HCT116 (cell line): Measurements from ENCODE around the gene LRRC32. TPM values are rescaled to one million over a fixed set of nuclear protein-coding genes. Genes with fewer than 3 reads are reported as not detected.
A peak's percentile ranks its signal among the peaks of the same experiment; 100 is the strongest.

Experiments used
- ATAC-seq: fragments of 200-7000 bp; cut with Tn5 transposase; 2 replicates; pipeline ENCODE4 v1.9.1; 2020; ENCODE audit warnings: mild to moderate bottlenecking, moderate library complexity
- BruUV-seq: library from RNA; stranded (reverse); fragments of 400-500 nt; replicated peaks from 2 replicates; lab custom pipeline; 2021; lab: Mats Ljungman, UMichigan
- CTCF ChIA-PET: fragments of 300-600 bp; sonication (Branson Sonifier 250); formaldehyde crosslinking; loops from one replicate; lab custom pipeline; 2021; ENCODE audit warnings: antibody characterized with exemption; lab: Charles Lee
- POLR2A ChIA-PET: fragments of 300-600, 350-600 bp; sonication (Branson Sonifier 250); formaldehyde crosslinking; loops from one replicate; lab custom pipeline; 2021; ENCODE audit warnings: antibody characterized with exemption; lab: Charles Lee
- RAD21 ChIA-PET, 2 experiments: fragments of 300-600 bp; sonication (Branson Sonifier 250); formaldehyde crosslinking; loops; one replicate each; lab custom pipeline; 2023; ENCODE audit warnings: low total read pairs in 2 of 2; ENCODE audit not compliant: uncharacterized antibody in 2 of 2, unreplicated experiment in 2 of 2, low non-redundant PET in 1 of 2; lab: Charles Lee
- DNase-seq: peaks from one replicate; pipeline ENCODE4 v3.0.0-alpha.2; 2010; ENCODE audit warnings: low read depth, low spot score
- H2AFZ ChIP-seq: fragments of 200-600 bp; shearing (Covaris generic), sonication (generic); 2 replicates; pipeline ENCODE4 v1.6.1; 2017; ENCODE audit warnings: low read depth, mixed run types, mixed read lengths, antibody characterized with exemption, low read length; ENCODE audit not compliant: poor library complexity, severe bottlenecking
- H3K27ac ChIP-seq: 2 replicates; pipeline ENCODE4 v1.5.1; 2012; ENCODE audit warnings: low read depth, low read length
- H3K27me3 ChIP-seq: fragments of 200-600 bp; sonication (generic); 2 replicates; pipeline ENCODE4 v1.6.1; 2016; ENCODE audit warnings: mixed run types, low read length, mixed read lengths; ENCODE audit not compliant: insufficient read depth
- H3K36me3 ChIP-seq, 2 experiments: fragments of 200-500 bp in 1 of 2; fragments of 200-600 bp in 1 of 2; sonication (Bioruptor generic) in 1 of 2; sonication (generic) in 1 of 2; 2 replicates each; pipeline versions ENCODE4 v1.5.1 to v1.6.1; 2014 to 2016; ENCODE audit warnings: low read length in 2 of 2, inconsistent platforms in 1 of 2, mixed read lengths in 1 of 2, mixed run types in 1 of 2; ENCODE audit not compliant: insufficient read depth in 2 of 2, control insufficient read depth in 1 of 2
- H3K4me1 ChIP-seq, 2 experiments: fragments of 200-600 bp in 1 of 2; sonication (generic) in 1 of 2; 2 replicates each; pipeline versions ENCODE4 v1.5.1 to v1.6.1; 2012 to 2017; ENCODE audit warnings: low read length in 2 of 2, inconsistent platforms in 1 of 2, mild to moderate bottlenecking in 1 of 2, mixed read lengths in 1 of 2, mixed run types in 1 of 2, moderate library complexity in 1 of 2; ENCODE audit not compliant: insufficient read depth in 2 of 2, control insufficient read depth in 1 of 2
- H3K4me2 ChIP-seq: fragments of 200-600 bp; sonication (generic); 2 replicates; pipeline ENCODE4 v1.6.1; 2017; ENCODE audit warnings: mixed run types, low read length, mixed read lengths
- H3K4me3 ChIP-seq, 2 experiments: fragments of 200-600 bp in 1 of 2; sonication (generic) in 1 of 2; replicated peaks in 1 of 2; 2 replicates each; pipeline ENCODE4 v1.5.1; 2011 to 2016; ENCODE audit warnings: low read length in 2 of 2, control low read depth in 1 of 2, low read depth in 1 of 2, mild to moderate bottlenecking in 1 of 2, mixed read lengths in 1 of 2, mixed run types in 1 of 2
- H3K79me2 ChIP-seq: fragments of 200-600 bp; sonication (generic); 2 replicates; pipeline ENCODE4 v1.6.1; 2017; ENCODE audit warnings: mild to moderate bottlenecking, mixed run types, low read length, moderate library complexity, mixed read lengths; ENCODE audit not compliant: insufficient read depth
- H3K9ac ChIP-seq: fragments of 200-600 bp; sonication (generic); 2 replicates; pipeline ENCODE4 v1.6.1; 2016; ENCODE audit warnings: low read length, mixed read lengths
- H3K9me2 ChIP-seq: fragments of 200-600 bp; sonication (generic), shearing (Covaris generic); 2 replicates; pipeline ENCODE4 v1.6.1; 2017; ENCODE audit warnings: mixed run types, mild to moderate bottlenecking, moderate library complexity; ENCODE audit not compliant: insufficient read depth
- H3K9me3 ChIP-seq, 2 experiments: fragments of 200-500 bp in 1 of 2; fragments of 200-600 bp in 1 of 2; sonication (Bioruptor generic) in 1 of 2; sonication (generic) in 1 of 2; 2 replicates each; pipeline ENCODE4 v1.6.1; 2014 to 2017; ENCODE audit warnings: low read length in 2 of 2, mixed read lengths in 2 of 2, inconsistent platforms in 1 of 2, low read depth in 1 of 2, mild to moderate bottlenecking in 1 of 2, mixed run types in 1 of 2, moderate library complexity in 1 of 2; ENCODE audit not compliant: control insufficient read depth in 1 of 2, insufficient read depth in 1 of 2
- H4K20me1 ChIP-seq: fragments of 200-600 bp; sonication (generic), shearing (Covaris generic); 2 replicates; pipeline ENCODE4 v1.6.1; 2017; ENCODE audit warnings: mixed run types, mild to moderate bottlenecking, moderate library complexity; ENCODE audit not compliant: insufficient read depth
- ATF3 ChIP-seq: IDR thresholded peaks from 2 replicates; pipeline ENCODE4 v1.6.1; 2012
- CBX3 ChIP-seq: IDR thresholded peaks from 2 replicates; pipeline ENCODE4 v1.6.1; 2012; ENCODE audit warnings: low read depth
- FOSL1 ChIP-seq: IDR thresholded peaks from 2 replicates; pipeline ENCODE4 v1.6.1; 2012; ENCODE audit warnings: low read depth
- MAX ChIP-seq: IDR thresholded peaks from 2 replicates; pipeline ENCODE4 v1.6.1; 2012
- POLR2A ChIP-seq: IDR thresholded peaks from 2 replicates; pipeline ENCODE4 v1.7.0; 2011; ENCODE audit warnings: borderline replicate concordance; ENCODE audit not compliant: insufficient read depth, insufficient read length; ENCODE audit errors: extremely low read depth
- RAD21 ChIP-seq: IDR thresholded peaks from 2 replicates; pipeline ENCODE4 v1.6.1; 2012; ENCODE audit warnings: low read depth, mild to moderate bottlenecking
- TCF7L2 ChIP-seq: IDR thresholded peaks from 2 replicates; pipeline ENCODE4 v1.7.0; 2011; ENCODE audit warnings: borderline replicate concordance, inconsistent platforms; ENCODE audit not compliant: insufficient read depth, insufficient read length; ENCODE audit errors: extremely low read depth
- ZNF274 ChIP-seq: fragments of 200-500 bp; sonication (Bioruptor generic); IDR thresholded peaks from 2 replicates; pipeline ENCODE4 v1.6.1; 2014; ENCODE audit warnings: mild to moderate bottlenecking, low read depth, low read length, inconsistent platforms
- intact Hi-C: fragments of 100-400 bp; cut with micrococcal nuclease; formaldehyde crosslinking; loops from 2 replicates; pipeline ENCODE4 v1.10.0; 2022
- total RNA-seq: library from RNA; stranded (reverse); gene quantifications from one replicate; pipeline ENCODE4 v1.2.1, GENCODE V29; 2021; ENCODE audit not compliant: unreplicated experiment
- TF ChIP-seq, protein P1 (sequence below): IDR thresholded peaks from 2 replicates; pipeline ENCODE4 v1.6.1; 2011; ENCODE audit warnings: mild to moderate bottlenecking, low read length, moderate library complexity; ENCODE audit not compliant: insufficient replicate concordance; ENCODE audit errors: extremely low read depth

The LRRC32 gene
- total RNA-seq, 1 experiment from 2014 or later: 0.54 TPM

GRCh38 chr11:76674517-76675400 lies 4.2 kb upstream of the LRRC32 start:
- no peaks in the 10 kb centered on the region for H3K9me2 ChIP-seq
- intact Hi-C loops: no loop called here
- H3K27ac ChIP-seq: no peak overlapping the region
- no TSS peak for BruUV-seq
- no peak overlapping the region for H3K4me2 ChIP-seq
- no peak for TF ChIP-seq MAX
- TF ChIP-seq POLR2A: no peak
- TF ChIP-seq, protein P1, sequence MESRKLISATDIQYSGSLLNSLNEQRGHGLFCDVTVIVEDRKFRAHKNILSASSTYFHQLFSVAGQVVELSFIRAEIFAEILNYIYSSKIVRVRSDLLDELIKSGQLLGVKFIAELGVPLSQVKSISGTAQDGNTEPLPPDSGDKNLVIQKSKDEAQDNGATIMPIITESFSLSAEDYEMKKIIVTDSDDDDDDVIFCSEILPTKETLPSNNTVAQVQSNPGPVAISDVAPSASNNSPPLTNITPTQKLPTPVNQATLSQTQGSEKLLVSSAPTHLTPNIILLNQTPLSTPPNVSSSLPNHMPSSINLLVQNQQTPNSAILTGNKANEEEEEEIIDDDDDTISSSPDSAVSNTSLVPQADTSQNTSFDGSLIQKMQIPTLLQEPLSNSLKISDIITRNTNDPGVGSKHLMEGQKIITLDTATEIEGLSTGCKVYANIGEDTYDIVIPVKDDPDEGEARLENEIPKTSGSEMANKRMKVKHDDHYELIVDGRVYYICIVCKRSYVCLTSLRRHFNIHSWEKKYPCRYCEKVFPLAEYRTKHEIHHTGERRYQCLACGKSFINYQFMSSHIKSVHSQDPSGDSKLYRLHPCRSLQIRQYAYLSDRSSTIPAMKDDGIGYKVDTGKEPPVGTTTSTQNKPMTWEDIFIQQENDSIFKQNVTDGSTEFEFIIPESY: no peak
- TF ChIP-seq CBX3: no peak
- TF ChIP-seq TCF7L2: no peak
- no peak for TF ChIP-seq FOSL1
- TF ChIP-seq RAD21: peak; percentile 4; the same call in 1 of the 2 replicates
- TF ChIP-seq ZNF274: no peak
- TF ChIP-seq ATF3: no peak
- ATAC-seq (no peak), DNase-seq (no peak)
- CTCF ChIA-PET: no interaction called here
- H3K79me2 ChIP-seq: no peaks in the 10 kb centered on the region
- POLR2A ChIA-PET: no interaction called here
- peaks cover 0 to 11% of the 10 kb centered on the region in 2 experiments; a peak in 2 of 4 replicates for H3K4me1 ChIP-seq
- H3K36me3 ChIP-seq: no peaks in the 10 kb centered on the region
- no peak overlapping the region for H3K4me3 ChIP-seq
- no peaks in the 10 kb centered on the region for H4K20me1 ChIP-seq
- H3K9ac ChIP-seq: no peak overlapping the region
- H2AFZ ChIP-seq: no peak overlapping the region
- no peaks in the 10 kb centered on the region for H3K9me3 ChIP-seq
- peaks cover 4% of the 10 kb centered on the region; the same call in 1 of the 2 replicates for H3K27me3 ChIP-seq
- RAD21 ChIA-PET: no interaction called here
